ENCODE results near the gene HINFP.
"Not testable (repeated sequence)": the region's sequence is repeated elsewhere in the genome, so short reads cannot be mapped to it uniquely, and the experiment has no call there.

HINFP gene

GRCh38 chr11:119100994-119101758 is 20.2 kb upstream of the HINFP start:
- no peak for DNase-seq

GRCh38 chr11:119101759-119102423 is 19.5 kb upstream of the HINFP start, which contains the start of gene DPAGT1:
TSS of gene DPAGT1 (minus strand) at chr11:119101853. CDS start at chr11:119101655, 198 bp downstream.
- DNase-seq = peak; percentile 99

GRCh38 chr11:119103161-119103664 is 18.2 kb upstream of the HINFP start:
- not testable (repeated sequence) for DNase-seq

- peak; percentile 51 for DNase-seq
Observed at GRCh38 chr11:119103793-119104192, 17.6 kb upstream of the HINFP start.

- peak; percentile 90 for DNase-seq
Observed at GRCh38 chr11:119106564-119107537, 14.5 kb upstream of the HINFP start, which contains the start of gene C2CD2L. TSS of gene C2CD2L (plus strand) at chr11:119107344. CDS start at chr11:119107742, 398 bp downstream.

GRCh38 chr11:119107538-119108145 is 13.7 kb upstream of the HINFP start:
- DNase-seq = no peak

- peak; percentile 88 for DNase-seq
Observed at GRCh38 chr11:119108146-119108856, 13.1 kb upstream of the HINFP start.

GRCh38 chr11:119108857-119109221 is 12.5 kb upstream of the HINFP start:
- no peak for DNase-seq

GRCh38 chr11:119109843-119110242 is 11.5 kb upstream of the HINFP start:
- no peak for DNase-seq

- no peak for DNase-seq
Observed at GRCh38 chr11:119110439-119110838, 10.9 kb upstream of the HINFP start.

- no peak for DNase-seq
Observed at GRCh38 chr11:119111361-119111925, 9.9 kb upstream of the HINFP start.

- no peak for DNase-seq
Observed at GRCh38 chr11:119112314-119113020, 8.9 kb upstream of the HINFP start.

GRCh38 chr11:119113716-119114115 is 7.7 kb upstream of the HINFP start:
- DNase-seq = no peak

GRCh38 chr11:119114351-119114750 is 7.0 kb upstream of the HINFP start:
- no peak for DNase-seq

GRCh38 chr11:119115484-119116234 is 5.7 kb upstream of the HINFP start:
- no peak for DNase-seq

GRCh38 chr11:119116235-119116594 is 5.2 kb upstream of the HINFP start:
- no peak for DNase-seq

- no peak for DNase-seq
Observed at GRCh38 chr11:119116601-119117000, 4.8 kb upstream of the HINFP start.

GRCh38 chr11:119117004-119117706 is 4.2 kb upstream of the HINFP start:
- DNase-seq = no peak

- DNase-seq = no peak
Observed at GRCh38 chr11:119118227-119118626, 3.2 kb upstream of the HINFP start.
